Caco-2 (cell line): Measurements from ENCODE around the gene TSEN2. TPM values are rescaled to one million over a fixed set of nuclear protein-coding genes. Genes with fewer than 3 reads are reported as not detected.

Experiments
- BruUV-seq: library from RNA; stranded (reverse); fragments of 400-500 nt; replicated peaks from 2 replicates; lab custom pipeline; 2021; lab: Mats Ljungman, UMichigan
- CTCF ChIA-PET: fragments of 300-600 bp; sonication (Branson Sonifier 250); formaldehyde crosslinking; loops from one replicate; lab custom pipeline; 2022; ENCODE audit warnings: antibody characterized with exemption; lab: Charles Lee
- POLR2A ChIA-PET: fragments of 300-600 bp; sonication (Branson Sonifier 250); formaldehyde crosslinking; loops from one replicate; lab custom pipeline; 2022; ENCODE audit warnings: antibody characterized with exemption; lab: Charles Lee
- DNase-seq, 2 experiments: peaks; one replicate each; pipeline versions ENCODE4 v3.0.0 to v3.0.0-alpha.2; 2020 to 2022
- H3K27me3 ChIP-seq: replicated peaks from 2 replicates; pipeline ENCODE4 v1.6.0; 2011; ENCODE audit warnings: low read length; ENCODE audit not compliant: control insufficient read depth, insufficient read depth
- H3K36me3 ChIP-seq: 2 replicates; pipeline ENCODE4 v1.5.1; 2011; ENCODE audit warnings: low read length; ENCODE audit not compliant: control insufficient read depth, insufficient read depth
- H3K4me1 ChIP-seq: fragments of 250-450 bp; sonication (Bioruptor Pico); 2 replicates; pipeline ENCODE4 v1.5.1; 2020; ENCODE audit warnings: mild to moderate bottlenecking
- H3K4me3 ChIP-seq: 2 replicates; pipeline ENCODE4 v1.5.1; 2011; ENCODE audit warnings: low read depth, mild to moderate bottlenecking, control low read depth, low read length
- H3K9me3 ChIP-seq: fragments of 250-450 bp; sonication (Bioruptor Pico); 2 replicates; pipeline ENCODE4 v1.5.1; 2020; ENCODE audit warnings: mild to moderate bottlenecking, moderate library complexity
- H3K27ac Mint-ChIP-seq: one replicate; pipeline ENCODE4 v1.8.0; 2022; ENCODE audit warnings: mixed read lengths; ENCODE audit not compliant: unreplicated experiment
- H3K27me3 Mint-ChIP-seq: one replicate; pipeline ENCODE4 v1.8.0; 2022; ENCODE audit warnings: mixed read lengths; ENCODE audit not compliant: insufficient read depth, unreplicated experiment
- H3K36me3 Mint-ChIP-seq: one replicate; pipeline ENCODE4 v1.8.0; 2022; ENCODE audit warnings: mild to moderate bottlenecking, mixed read lengths; ENCODE audit not compliant: insufficient read depth, unreplicated experiment
- H3K4me1 Mint-ChIP-seq: one replicate; pipeline ENCODE4 v1.8.0; 2022; ENCODE audit warnings: low read depth, mixed read lengths; ENCODE audit not compliant: unreplicated experiment
- H3K4me3 Mint-ChIP-seq: one replicate; pipeline ENCODE4 v1.8.0; 2022; ENCODE audit warnings: mild to moderate bottlenecking, moderate library complexity, mixed read lengths; ENCODE audit not compliant: unreplicated experiment
- H3K9me3 Mint-ChIP-seq: one replicate; pipeline ENCODE4 v1.8.0; 2022; ENCODE audit warnings: mixed read lengths; ENCODE audit not compliant: unreplicated experiment
- CTCF ChIP-seq, 2 experiments: fragments of 200-600 bp in 1 of 2; IDR thresholded peaks; 1 replicate in 1 of 2; 2 replicates in 1 of 2; pipeline versions ENCODE4 v1.5.1 to v1.8.0; 2011 to 2022; ENCODE audit warnings: antibody characterized with exemption in 1 of 2, control low read depth in 1 of 2, inconsistent platforms in 1 of 2, low read depth in 1 of 2, low read length in 1 of 2, mild to moderate bottlenecking in 1 of 2, moderate library complexity in 1 of 2; ENCODE audit not compliant: insufficient read depth in 1 of 2, severe bottlenecking in 1 of 2, unreplicated experiment in 1 of 2
- intact Hi-C: fragments of 100-400 bp; cut with micrococcal nuclease; formaldehyde crosslinking; loops from one replicate; pipeline ENCODE4 v1.10.0; 2022; ENCODE audit not compliant: unreplicated experiment
- total RNA-seq: library from RNA; stranded (reverse); gene quantifications from 2 replicates; pipeline ENCODE4 v1.2.3, GENCODE V29; 2022

Gene TSEN2
- total RNA-seq, 1 experiment from 2014 or later = 19.6 TPM

- peaks cover 7% of the 10 kb centered on the region for H3K36me3 ChIP-seq
- POLR2A ChIA-PET = interaction anchor here (0.6 to 1.0 kb wide), 3 partner anchors 21 to 263 kb away, joined by 3 to 4 read pairs (median 3); partner anchors contain the start of gene MKRN2
These were observed 94.5 kb downstream of the TSEN2 start for GRCh38 chr3:12578742-12579141.

GRCh38 chr3:12579456-12579855, 95.2 kb downstream of the TSEN2 start:
- H3K4me1 ChIP-seq = no peaks in the 10 kb centered on the region
- peaks cover 94% of the 10 kb centered on the region for H3K36me3 Mint-ChIP-seq
- no peaks in the 10 kb centered on the region for H3K27me3 ChIP-seq
- H3K4me1 Mint-ChIP-seq = no peaks in the 10 kb centered on the region
- H3K9me3 Mint-ChIP-seq = no peaks in the 10 kb centered on the region
- no peak overlapping the region for H3K4me3 Mint-ChIP-seq
- 0 out of 2 replicates have a peak, but pooled peaks cover 2% of the 10 kb centered on the region for H3K9me3 ChIP-seq
- no peak for DNase-seq
- peak overlapping the region; percentile 51 for H3K27ac Mint-ChIP-seq
- intact Hi-C loops = no loop called here
- ChIA-PET POLR2A (no interaction called here), CTCF (no interaction called here)
- TF ChIP-seq CTCF (IDR thresholded peaks at IDR 0.05; ENCODE audit: insufficient read depth in 1 of 2, low read depth in 1 of 2, low read length in 1 of 2, severe bottlenecking in 1 of 2, unreplicated experiment in 1 of 2) = no peak
- peaks cover 7% of the 10 kb centered on the region for H3K36me3 ChIP-seq
- no peak overlapping the region for H3K4me3 ChIP-seq
- BruUV-seq = no TSS peak
- H3K27me3 Mint-ChIP-seq = no peaks in the 10 kb centered on the region

More at GRCh38 chr3:12578742-12579141, 94.5 kb downstream of the TSEN2 start:
- H3K4me3 Mint-ChIP-seq = no peak overlapping the region
- H3K27me3 Mint-ChIP-seq = no peaks in the 10 kb centered on the region
- DNase-seq = no peak
- H3K9me3 Mint-ChIP-seq = no peaks in the 10 kb centered on the region
- no peaks in the 10 kb centered on the region for H3K4me1 Mint-ChIP-seq
- peaks cover 94% of the 10 kb centered on the region for H3K36me3 Mint-ChIP-seq
- peak in 1 of 2 experiments; percentile 31 for TF ChIP-seq CTCF (IDR thresholded peaks at IDR 0.05; ENCODE audit: insufficient read depth in 1 of 2, low read depth in 1 of 2, low read length in 1 of 2, severe bottlenecking in 1 of 2, unreplicated experiment in 1 of 2)
- Histone ChIP-seq H3K9me3 (0 out of 2 replicates have a peak, but pooled peaks cover 2% of the 10 kb centered on the region), H3K4me1 (no peaks in the 10 kb centered on the region), H3K27me3 (no peaks in the 10 kb centered on the region), H3K4me3 (no peak overlapping the region)
- no peak overlapping the region for H3K27ac Mint-ChIP-seq
- CTCF ChIA-PET = interaction anchor here (0.6 to 1.0 kb wide), 3 partner anchors 11 to 444 kb away, joined by 3 read pairs; no protein-coding TSS in a partner anchor
- no TSS peak for BruUV-seq
- intact Hi-C loops = no loop called here

DNA sequence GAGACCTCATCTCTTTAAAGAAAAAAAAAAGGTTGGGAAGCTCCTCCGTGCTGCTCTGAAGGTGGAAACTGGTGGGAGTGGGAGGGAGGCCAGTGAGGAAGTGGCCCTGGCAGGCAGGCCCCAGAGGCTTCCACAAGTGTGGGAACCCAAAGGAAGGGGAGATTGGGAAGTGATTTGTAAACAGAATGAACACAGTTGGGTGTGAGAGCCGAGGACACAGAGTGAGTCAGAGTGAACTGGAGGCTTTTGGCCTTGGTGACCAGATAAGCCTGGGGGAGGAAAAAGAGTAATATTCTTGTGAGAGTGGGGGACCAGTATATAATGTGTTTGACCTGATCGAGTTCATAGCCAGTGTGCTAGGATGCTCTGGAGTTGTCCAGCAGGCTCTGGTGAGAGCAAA, 95.6 kb downstream of the TSEN2 start:
- no TSS peak for BruUV-seq
- Histone ChIP-seq H3K27me3 (no peaks in the 10 kb centered on the region), H3K36me3 (peaks cover 7% of the 10 kb centered on the region), H3K4me1 (no peaks in the 10 kb centered on the region), H3K4me3 (no peak overlapping the region), H3K9me3 (0 out of 2 replicates have a peak, but pooled peaks cover 2% of the 10 kb centered on the region)
- no peaks in the 10 kb centered on the region for H3K4me1 Mint-ChIP-seq
- H3K4me3 Mint-ChIP-seq = no peak overlapping the region
- CTCF ChIA-PET = interaction anchor here (0.6 kb wide), 1 partner anchor 453 kb away, joined by 3 read pairs; no protein-coding TSS in a partner anchor
- no peaks in the 10 kb centered on the region for H3K9me3 Mint-ChIP-seq
- H3K27me3 Mint-ChIP-seq = no peaks in the 10 kb centered on the region
- DNase-seq = no peak
- peaks cover 94% of the 10 kb centered on the region for H3K36me3 Mint-ChIP-seq
- intact Hi-C loops = no loop called here
- POLR2A ChIA-PET = no interaction called here
- H3K27ac Mint-ChIP-seq = peak overlapping the region; percentile 51
- TF ChIP-seq CTCF (IDR thresholded peaks at IDR 0.05; ENCODE audit: insufficient read depth in 1 of 2, low read depth in 1 of 2, low read length in 1 of 2, severe bottlenecking in 1 of 2, unreplicated experiment in 1 of 2) = no peak
